ENCODE data around the gene AKAP9. TPM values are rescaled to one million over a fixed set of nuclear protein-coding genes. Genes with fewer than 3 reads are reported as not detected.

AKAP9 gene
- total and polyA plus RNA-seq, 9 of the 15 experiments (the other 6 are each of a cell fraction or from before 2014, with no cell fraction given), result 25.5 to 80.9 (median 46.3) TPM

DNA sequence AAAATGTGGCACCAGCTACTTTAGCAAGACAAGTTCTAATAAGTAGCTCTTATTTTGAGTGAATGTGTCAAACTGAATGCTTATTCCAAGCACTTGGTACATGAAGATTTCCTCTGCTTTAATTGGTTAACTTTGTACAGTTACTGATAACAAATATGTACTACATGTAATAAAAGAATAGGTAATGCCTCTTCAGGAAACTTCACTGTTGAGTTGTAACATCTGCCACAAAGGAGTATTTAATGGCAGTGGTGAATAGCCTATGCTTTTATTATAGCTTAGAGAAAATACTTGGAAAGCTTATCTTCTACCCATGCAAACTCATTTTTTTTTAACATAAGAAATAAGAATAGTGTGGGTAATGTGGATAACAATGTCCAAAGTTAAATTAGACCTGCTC lies 111.0 kb downstream of the AKAP9 start (continued):
- TF ChIP-seq, protein P1, sequence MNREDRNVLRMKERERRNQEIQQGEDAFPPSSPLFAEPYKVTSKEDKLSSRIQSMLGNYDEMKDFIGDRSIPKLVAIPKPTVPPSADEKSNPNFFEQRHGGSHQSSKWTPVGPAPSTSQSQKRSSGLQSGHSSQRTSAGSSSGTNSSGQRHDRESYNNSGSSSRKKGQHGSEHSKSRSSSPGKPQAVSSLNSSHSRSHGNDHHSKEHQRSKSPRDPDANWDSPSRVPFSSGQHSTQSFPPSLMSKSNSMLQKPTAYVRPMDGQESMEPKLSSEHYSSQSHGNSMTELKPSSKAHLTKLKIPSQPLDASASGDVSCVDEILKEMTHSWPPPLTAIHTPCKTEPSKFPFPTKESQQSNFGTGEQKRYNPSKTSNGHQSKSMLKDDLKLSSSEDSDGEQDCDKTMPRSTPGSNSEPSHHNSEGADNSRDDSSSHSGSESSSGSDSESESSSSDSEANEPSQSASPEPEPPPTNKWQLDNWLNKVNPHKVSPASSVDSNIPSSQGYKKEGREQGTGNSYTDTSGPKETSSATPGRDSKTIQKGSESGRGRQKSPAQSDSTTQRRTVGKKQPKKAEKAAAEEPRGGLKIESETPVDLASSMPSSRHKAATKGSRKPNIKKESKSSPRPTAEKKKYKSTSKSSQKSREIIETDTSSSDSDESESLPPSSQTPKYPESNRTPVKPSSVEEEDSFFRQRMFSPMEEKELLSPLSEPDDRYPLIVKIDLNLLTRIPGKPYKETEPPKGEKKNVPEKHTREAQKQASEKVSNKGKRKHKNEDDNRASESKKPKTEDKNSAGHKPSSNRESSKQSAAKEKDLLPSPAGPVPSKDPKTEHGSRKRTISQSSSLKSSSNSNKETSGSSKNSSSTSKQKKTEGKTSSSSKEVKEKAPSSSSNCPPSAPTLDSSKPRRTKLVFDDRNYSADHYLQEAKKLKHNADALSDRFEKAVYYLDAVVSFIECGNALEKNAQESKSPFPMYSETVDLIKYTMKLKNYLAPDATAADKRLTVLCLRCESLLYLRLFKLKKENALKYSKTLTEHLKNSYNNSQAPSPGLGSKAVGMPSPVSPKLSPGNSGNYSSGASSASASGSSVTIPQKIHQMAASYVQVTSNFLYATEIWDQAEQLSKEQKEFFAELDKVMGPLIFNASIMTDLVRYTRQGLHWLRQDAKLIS (CRISPR knock-in tag; IDR thresholded peaks at IDR 0.05), result no peak
- TF ChIP-seq, protein P2, sequence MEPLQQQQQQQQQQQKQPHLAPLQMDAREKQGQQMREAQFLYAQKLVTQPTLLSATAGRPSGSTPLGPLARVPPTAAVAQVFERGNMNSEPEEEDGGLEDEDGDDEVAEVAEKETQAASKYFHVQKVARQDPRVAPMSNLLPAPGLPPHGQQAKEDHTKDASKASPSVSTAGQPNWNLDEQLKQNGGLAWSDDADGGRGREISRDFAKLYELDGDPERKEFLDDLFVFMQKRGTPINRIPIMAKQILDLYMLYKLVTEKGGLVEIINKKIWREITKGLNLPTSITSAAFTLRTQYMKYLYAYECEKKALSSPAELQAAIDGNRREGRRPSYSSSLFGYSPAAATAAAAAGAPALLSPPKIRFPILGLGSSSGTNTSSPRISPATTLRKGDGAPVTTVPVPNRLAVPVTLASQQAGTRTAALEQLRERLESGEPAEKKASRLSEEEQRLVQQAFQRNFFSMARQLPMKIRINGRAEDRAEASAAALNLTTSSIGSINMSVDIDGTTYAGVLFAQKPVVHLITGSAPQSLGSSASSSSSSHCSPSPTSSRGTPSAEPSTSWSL (CRISPR knock-in tag; IDR thresholded peaks at IDR 0.05; ENCODE audit: borderline replicate concordance), result no peak

DNA sequence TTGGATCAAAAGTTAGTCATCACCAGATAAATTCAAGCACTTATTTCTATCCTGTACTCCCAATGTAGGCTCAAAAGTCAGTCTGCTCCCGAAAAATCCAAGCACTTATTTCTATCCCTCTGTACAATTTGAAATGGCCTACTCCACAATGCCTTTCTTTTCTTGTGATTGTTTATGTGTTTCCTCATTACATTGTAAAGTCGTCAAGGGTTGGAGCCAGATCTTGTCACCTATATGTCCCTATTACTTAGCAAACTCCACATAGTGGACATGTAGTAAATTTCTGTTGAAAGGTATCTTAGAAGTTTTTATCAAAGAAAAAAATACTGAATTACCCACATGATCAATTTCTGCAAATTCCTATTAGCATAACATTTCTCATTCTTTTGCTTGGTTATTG lies 111.5 kb downstream of the AKAP9 start:
- CTCF ChIA-PET (ENCODE audit: low intra/inter-chr PET ratio), result no interaction called here
- BruUV-seq (replicated peaks), result no TSS peak
- peaks cover 16% of the 10 kb centered on the region; the same call in 2 of the 3 replicates for H3K36me3 ChIP-seq (ENCODE audit: control insufficient read depth, insufficient read depth, low read length)
- no peak overlapping the region for H2AFZ ChIP-seq (ENCODE audit: low read depth, low read length)
- POLR2A ChIA-PET, result no interaction called here
- no peak overlapping the region for H3K4me3 ChIP-seq
- H3K9me1 ChIP-seq (ENCODE audit: control insufficient read depth, insufficient read depth, low read length), result no peaks in the 10 kb centered on the region
- H3K9ac ChIP-seq (ENCODE audit: insufficient read depth in 1 of 2, low read depth in 2 of 2, low read length in 2 of 2), result no peak overlapping the region
- intact Hi-C loops (cut with micrococcal nuclease) (no loop called here), in situ Hi-C loops (cut with MboI) (no loop called here)
- H3K27ac ChIP-seq (ENCODE audit: extremely low read depth, low read depth, low read length), result no peak overlapping the region
- no peak for DNase-seq (ENCODE audit: extremely low read depth in 1 of 4, low spot score in 3 of 4)
- FAIRE-seq, result no peak
- no peak for ATAC-seq
- no peaks in the 10 kb centered on the region for H3K27me3 ChIP-seq (ENCODE audit: control insufficient read depth in 2 of 2, insufficient read depth in 2 of 2, low read length in 2 of 2)
- H3K9me3 ChIP-seq (replicated peaks; ENCODE audit: control insufficient read depth, insufficient read depth, low read depth, low read length), result no peaks in the 10 kb centered on the region
- H3K79me2 ChIP-seq (ENCODE audit: control insufficient read depth, insufficient read depth, low read length), result no peaks in the 10 kb centered on the region
- WGBS (ENCODE audit: insufficient coverage, low coverage, missing lambda C conversion rate), result 47% methylated on average over 2 of the region's 2 CpGs
- H4K20me1 ChIP-seq (replicated peaks; ENCODE audit: control insufficient read depth, insufficient read depth, low read length), result no peaks in the 10 kb centered on the region
- H3K4me2 ChIP-seq (ENCODE audit: insufficient read depth, low read length), result no peak overlapping the region
- no peak for TF ChIP-seq NFXL1 (CRISPR knock-in tag; IDR thresholded peaks at IDR 0.05)
- H3K4me1 ChIP-seq (replicated peaks in 1 of 2; ENCODE audit: control insufficient read depth in 2 of 2, insufficient read depth in 2 of 2, low read length in 2 of 2), result no peaks in the 10 kb centered on the region
